Raji (cell line): ENCODE data around the gene NFATC4.

Source experiments
- POLR2A ChIP-seq: IDR thresholded peaks from 2 replicates; pipeline ENCODE4 v1.6.1; 2011; ENCODE audit warnings: low read depth, low read length, control low read depth; ENCODE audit not compliant: insufficient read depth

The NFATC4 gene

DNA sequence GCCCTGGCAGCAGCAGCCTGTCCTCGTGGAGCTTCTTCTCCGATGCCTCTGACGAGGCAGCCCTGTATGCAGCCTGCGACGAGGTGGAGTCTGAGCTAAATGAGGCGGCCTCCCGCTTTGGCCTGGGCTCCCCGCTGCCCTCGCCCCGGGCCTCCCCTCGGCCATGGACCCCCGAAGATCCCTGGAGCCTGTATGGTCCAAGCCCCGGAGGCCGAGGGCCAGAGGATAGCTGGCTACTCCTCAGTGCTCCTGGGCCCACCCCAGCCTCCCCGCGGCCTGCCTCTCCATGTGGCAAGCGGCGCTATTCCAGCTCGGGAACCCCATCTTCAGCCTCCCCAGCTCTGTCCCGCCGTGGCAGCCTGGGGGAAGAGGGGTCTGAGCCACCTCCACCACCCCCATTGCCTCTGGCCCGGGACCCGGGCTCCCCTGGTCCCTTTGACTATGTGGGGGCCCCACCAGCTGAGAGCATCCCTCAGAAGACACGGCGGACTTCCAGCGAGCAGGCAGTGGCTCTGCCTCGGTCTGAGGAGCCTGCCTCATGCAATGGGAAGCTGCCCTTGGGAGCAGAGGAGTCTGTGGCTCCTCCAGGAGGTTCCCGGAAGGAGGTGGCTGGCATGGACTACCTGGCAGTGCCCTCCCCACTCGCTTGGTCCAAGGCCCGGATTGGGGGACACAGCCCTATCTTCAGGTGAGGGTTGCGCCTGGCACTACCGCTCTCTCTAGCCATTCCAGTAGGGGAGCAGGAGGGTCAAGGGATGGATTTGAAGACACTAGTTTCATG, 2.1 kb downstream of the NFATC4 start:
- no peak for TF ChIP-seq POLR2A

DNA sequence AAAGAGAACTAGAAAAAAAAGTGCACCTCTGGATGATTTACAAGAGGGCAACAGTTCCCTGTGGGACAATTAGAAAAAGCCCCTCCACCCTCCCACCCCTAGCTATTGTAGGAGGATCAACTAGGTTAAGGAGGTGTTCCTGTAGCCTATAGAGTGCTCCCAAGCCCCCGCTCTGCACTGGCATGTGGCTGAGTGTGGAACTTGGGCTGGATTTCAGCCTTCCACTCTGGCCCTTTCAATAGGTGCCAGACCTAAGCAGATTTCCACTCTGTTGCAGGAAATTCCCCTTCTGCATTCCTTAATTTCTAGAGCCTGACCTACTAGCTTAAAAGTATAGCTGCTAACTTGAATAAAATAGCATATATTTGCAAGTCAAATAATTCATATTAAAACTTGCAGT, 2.8 kb downstream of the NFATC4 start:
- TF ChIP-seq POLR2A, result no peak

DNA sequence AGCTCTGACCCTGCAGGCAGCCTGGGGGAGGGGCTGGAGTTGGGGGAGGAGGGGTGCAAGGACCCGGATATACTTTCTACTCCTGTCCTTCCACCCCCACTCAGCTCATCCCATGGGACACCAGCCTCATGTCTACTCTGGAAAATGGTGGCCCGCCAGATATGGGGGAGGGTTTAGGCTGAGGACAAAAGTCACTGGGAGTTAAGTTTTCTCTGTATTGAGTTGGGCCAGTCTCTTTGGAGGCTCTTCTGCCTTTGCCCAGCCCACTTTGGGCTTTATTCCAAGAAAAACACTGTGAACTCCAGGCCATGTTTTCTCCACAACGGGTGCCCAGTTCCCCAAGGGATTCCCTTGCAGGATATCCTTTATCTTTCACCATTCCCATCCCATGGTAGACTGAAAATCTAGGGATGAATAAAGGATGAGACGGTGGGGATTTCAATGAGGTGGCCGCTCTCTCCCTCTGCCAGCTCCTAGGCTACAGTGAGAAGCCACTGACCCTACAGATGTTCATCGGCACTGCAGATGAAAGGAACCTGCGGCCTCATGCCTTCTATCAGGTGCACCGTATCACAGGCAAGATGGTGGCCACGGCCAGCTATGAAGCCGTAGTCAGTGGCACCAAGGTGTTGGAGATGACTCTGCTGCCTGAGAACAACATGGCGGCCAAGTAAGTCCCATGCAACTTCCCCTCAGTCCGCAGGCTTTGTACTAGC, 4.9 kb downstream of the NFATC4 start:
- no peak for TF ChIP-seq POLR2A

GRCh38 chr14:24376448-24377070, 8.6 kb downstream of the NFATC4 start:
- TF ChIP-seq POLR2A, result no peak

DNA sequence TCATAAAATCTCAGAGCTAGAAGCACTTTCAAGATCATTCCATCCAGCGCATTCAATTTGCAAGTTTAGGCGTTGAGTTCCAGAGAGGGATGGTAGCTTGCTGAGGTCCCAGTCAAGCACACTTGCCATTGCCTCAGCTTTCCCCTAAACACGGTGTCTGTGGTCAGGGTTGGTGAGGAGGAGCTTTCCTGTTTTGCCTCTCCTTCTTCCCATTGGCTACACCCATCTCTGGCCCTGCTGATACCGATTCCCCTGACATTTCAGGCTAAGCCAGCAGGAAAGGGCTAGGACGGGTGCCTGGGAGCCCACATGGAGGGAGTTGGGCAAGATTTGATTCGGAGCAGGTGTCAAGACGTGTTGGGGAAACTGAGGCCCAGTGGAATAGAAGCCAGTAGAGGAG, 9.1 kb downstream of the NFATC4 start:
- no peak for TF ChIP-seq POLR2A

GRCh38 chr14:24377657-24378056, 9.7 kb downstream of the NFATC4 start:
- TF ChIP-seq POLR2A, result no peak

- TF ChIP-seq POLR2A, result no peak
Measured at GRCh38 chr14:24378327-24378726, 10.3 kb downstream of the NFATC4 start.

DNA sequence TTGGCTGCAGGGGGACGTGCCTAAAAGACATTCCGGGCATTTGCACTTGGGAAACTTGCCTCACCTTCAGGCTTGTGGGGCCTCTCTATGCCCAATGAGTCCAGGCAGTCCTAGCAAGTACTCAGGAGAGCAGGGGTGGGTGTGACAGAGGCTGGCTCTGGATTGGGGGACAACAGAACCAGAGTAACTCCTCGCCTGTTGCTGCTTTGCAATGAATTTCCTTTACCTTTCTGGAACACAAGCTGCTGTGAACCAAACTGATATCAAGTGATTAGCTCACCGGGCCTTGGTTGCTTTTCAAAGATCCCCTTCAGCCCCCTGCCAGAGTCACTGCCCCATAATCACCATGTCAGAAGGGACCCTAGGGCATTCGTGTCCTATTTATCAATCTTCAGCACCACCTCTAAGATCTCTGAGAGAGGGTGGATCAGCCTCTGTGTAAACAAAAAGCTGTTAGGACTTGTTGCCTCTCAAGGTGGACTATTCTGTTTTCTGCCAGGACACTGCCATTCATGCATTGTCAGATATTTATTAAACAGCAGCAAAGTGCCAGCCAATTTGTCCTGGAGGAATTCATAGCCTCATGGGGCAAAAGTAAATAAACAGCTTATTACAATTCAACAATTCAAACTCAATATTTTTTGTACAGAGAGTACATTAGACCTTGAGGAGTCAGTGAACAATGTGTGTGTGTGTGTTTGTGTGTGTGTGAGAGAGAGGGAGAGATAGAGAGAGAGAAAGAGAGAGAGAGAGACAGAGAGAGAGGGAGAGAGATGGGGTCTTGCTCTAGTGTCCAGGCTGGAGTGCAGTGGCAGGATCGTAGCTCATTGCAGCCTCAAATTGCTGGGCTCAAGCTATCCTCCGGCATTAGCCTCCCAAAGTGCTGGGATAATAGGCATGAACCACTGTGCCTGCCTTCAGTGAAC, 11.3 kb downstream of the NFATC4 start:
- TF ChIP-seq POLR2A, result no peak

- TF ChIP-seq POLR2A, result no peak
Measured at GRCh38 chr14:24379907-24380730, 12.1 kb downstream of the NFATC4 start.

DNA sequence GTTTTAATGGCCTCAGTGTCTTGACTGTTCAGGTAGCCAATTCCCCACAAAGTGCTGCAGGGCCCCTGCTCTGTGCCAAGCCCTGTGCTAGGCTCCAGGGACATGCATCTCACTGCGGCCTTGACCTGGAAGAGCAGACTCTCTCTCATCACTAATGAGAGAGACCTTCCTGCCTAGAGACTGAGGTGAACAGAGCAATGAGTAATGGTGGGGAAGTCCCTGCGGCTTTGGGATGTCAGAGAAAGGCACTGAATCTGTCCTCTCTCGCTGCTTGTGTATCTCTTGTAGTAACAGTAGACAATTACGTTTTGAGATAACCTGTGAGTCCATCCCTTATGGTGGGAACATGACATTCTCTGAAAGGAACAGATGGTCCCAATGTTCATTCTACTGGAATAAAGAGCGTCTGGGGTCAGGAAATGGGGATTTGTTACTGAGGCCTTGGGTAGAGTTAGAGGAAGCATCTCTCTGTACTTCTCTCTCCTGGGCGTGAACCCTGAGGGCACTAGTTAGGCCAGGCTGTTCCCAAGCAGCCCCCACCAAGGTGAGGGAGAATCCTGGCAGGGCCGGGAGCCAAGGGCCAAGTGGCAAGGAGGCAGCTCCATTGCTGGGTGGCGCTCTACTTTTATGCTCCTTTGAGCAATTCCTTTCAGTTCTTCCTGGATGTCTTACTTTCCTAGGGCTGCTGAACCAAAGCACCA, 13.5 kb downstream of the NFATC4 start:
- TF ChIP-seq POLR2A, result no peak

DNA sequence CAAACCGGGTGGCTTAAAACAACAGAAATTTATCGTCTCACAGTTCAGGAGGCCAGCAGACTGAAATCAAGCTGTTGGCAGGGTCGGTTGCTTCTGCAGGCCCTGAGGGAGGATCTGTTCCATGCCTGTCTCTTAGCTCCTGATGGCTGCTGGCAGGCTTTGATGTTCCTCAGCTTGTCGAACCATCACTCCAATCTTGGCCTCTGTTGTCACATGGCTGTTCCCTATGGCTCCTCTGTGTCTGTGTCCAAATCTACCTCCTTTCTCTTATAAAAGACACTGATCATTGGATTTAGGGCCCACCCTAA, 14.0 kb downstream of the NFATC4 start:
- TF ChIP-seq POLR2A, result no peak

- no peak for TF ChIP-seq POLR2A
Measured at GRCh38 chr14:24384169-24384568, 16.2 kb downstream of the NFATC4 start.

GRCh38 chr14:24385524-24385923, 17.5 kb downstream of the NFATC4 start:
- TF ChIP-seq POLR2A, result no peak

DNA sequence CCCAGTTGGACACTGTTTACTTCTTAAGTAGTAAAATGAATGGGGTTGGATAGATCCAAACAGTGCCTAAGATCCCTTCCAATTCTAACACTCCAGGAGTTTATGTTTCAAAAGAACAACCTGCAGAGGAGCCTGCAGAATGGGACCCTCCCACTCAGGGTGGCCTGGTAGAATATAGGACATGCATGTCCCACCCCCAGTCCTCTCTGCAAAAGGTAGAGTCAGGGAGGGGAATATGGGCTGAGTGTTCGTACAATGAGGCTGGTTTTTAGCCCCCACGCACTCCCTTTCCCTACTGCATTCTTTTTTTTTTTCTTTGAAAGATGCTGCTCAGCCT, 19.0 kb downstream of the NFATC4 start:
- TF ChIP-seq POLR2A, result no peak
